Kidney (tissue), 14 donors: Measurements from ENCODE around the gene ZNF521. TPM values are rescaled to one million over a fixed set of nuclear protein-coding genes. Genes with fewer than 3 reads are reported as not detected.

ENCODE experiments used
- DNase-seq, 5 donors: peaks; one replicate each; pipeline ENCODE4 v3.0.0-alpha.2; 2013 to 2020
- FAIRE-seq: peaks from 2 replicates; lab custom pipeline; 2012; peaks lifted over from hg19 to GRCh38; lab: Jason Lieb, UNC
- H3K27ac ChIP-seq, 2 donors: one replicate each; pipeline ENCODE4 v1.7.0; 2013; ENCODE audit warnings: low read depth in 2 of 2, low read length in 2 of 2, inconsistent platforms in 1 of 2
- H3K27me3 ChIP-seq: one replicate; pipeline ENCODE4 v1.7.1; 2013; ENCODE audit warnings: low read length, inconsistent platforms; ENCODE audit not compliant: control insufficient read depth, insufficient read depth
- H3K36me3 ChIP-seq, 3 donors: one replicate each; pipeline versions ENCODE4 v1.7.0 to v1.7.1; 2013; ENCODE audit warnings: low read length in 3 of 3, control low read depth in 1 of 3, inconsistent platforms in 1 of 3; ENCODE audit not compliant: insufficient read depth in 3 of 3, control insufficient read depth in 2 of 3
- H3K4me1 ChIP-seq, 3 donors: one replicate each; pipeline versions ENCODE4 v1.7.0 to v1.7.1; 2013; ENCODE audit warnings: low read length in 3 of 3, inconsistent platforms in 1 of 3, low read depth in 1 of 3; ENCODE audit not compliant: control insufficient read depth in 2 of 3, insufficient read depth in 2 of 3
- H3K4me3 ChIP-seq, 3 donors: one replicate each; pipeline versions ENCODE4 v1.7.0 to v1.8.1; 2013; ENCODE audit warnings: low read length in 3 of 3, control low read depth in 1 of 3, inconsistent platforms in 1 of 3
- H3K9ac ChIP-seq, 3 donors: one replicate each; pipeline versions ENCODE4 v1.7.0 to v1.7.1; 2013; ENCODE audit warnings: low read length in 3 of 3, control low read depth in 1 of 3, inconsistent platforms in 1 of 3
- H3K9me3 ChIP-seq, 3 donors: one replicate each; pipeline versions ENCODE4 v1.7.0 to v1.7.1; 2013; ENCODE audit warnings: low read length in 3 of 3, control low read depth in 1 of 3, inconsistent platforms in 1 of 3; ENCODE audit not compliant: control insufficient read depth in 2 of 3, insufficient read depth in 1 of 3
- intact Hi-C: fragments of 100-400 bp; cut with DNase I; formaldehyde crosslinking; loops from one replicate; pipeline ENCODE4 v1.11.1; 2022
- polyA plus RNA-seq: library from polyadenylated mRNA; stranded (reverse); fragments of 350-450 nt; fragmentation: Illumina TruSeq; extraction: RNeasy Lipid Tissue Mini Kit (QIAGEN cat#74804); gene quantifications from one replicate; pipeline ENCODE4 v1.2.3, GENCODE V29; 2014; ENCODE audit warnings: low read depth, low replicate concordance; ENCODE audit not compliant: insufficient read depth
- total RNA-seq: library from RNA; stranded (reverse); fragmentation: NEBNext Ultra II Directional; extraction: Animal tissue kit (Norgen Biotek cat#: 25700); gene quantifications from one replicate; pipeline ENCODE4 v1.2.1, GENCODE V29; 2021
- TF ChIP-seq, protein P1 (sequence below): IDR thresholded peaks from 3 replicates; pipeline ENCODE4 v1.5.1; 2012; ENCODE audit warnings: mild to moderate bottlenecking, moderate library complexity, borderline replicate concordance; ENCODE audit not compliant: insufficient read depth; ENCODE audit errors: extremely low read depth
- donor health status: control.
- donor health status: control.
- donor health status: control.
- donor health status: control.
- donor health status: control.
- donor health status: DM: yes; HTN: yes; CAD: no.
- donor health status: Normal renal cell carcinoma (clear cell type).

Gene ZNF521
- total and polyA plus RNA-seq, 2 donors from 2014 or later, result 1.8 to 18.0 TPM

GRCh38 chr18:25283781-25284180, 68.2 kb downstream of the ZNF521 start:
- TF ChIP-seq, protein P1, sequence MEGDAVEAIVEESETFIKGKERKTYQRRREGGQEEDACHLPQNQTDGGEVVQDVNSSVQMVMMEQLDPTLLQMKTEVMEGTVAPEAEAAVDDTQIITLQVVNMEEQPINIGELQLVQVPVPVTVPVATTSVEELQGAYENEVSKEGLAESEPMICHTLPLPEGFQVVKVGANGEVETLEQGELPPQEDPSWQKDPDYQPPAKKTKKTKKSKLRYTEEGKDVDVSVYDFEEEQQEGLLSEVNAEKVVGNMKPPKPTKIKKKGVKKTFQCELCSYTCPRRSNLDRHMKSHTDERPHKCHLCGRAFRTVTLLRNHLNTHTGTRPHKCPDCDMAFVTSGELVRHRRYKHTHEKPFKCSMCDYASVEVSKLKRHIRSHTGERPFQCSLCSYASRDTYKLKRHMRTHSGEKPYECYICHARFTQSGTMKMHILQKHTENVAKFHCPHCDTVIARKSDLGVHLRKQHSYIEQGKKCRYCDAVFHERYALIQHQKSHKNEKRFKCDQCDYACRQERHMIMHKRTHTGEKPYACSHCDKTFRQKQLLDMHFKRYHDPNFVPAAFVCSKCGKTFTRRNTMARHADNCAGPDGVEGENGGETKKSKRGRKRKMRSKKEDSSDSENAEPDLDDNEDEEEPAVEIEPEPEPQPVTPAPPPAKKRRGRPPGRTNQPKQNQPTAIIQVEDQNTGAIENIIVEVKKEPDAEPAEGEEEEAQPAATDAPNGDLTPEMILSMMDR, result no peak
- DNase-seq (no peak), FAIRE-seq (no peak)
- Histone ChIP-seq H3K27ac (no peak overlapping the region), H3K4me3 (no peak overlapping the region), H3K4me1 (peaks cover 0 to 2% (median 0%) of the 10 kb centered on the region in 3 donors), H3K9ac (no peak overlapping the region), H3K9me3 (no peaks in the 10 kb centered on the region), H3K36me3 (no peaks in the 10 kb centered on the region), H3K27me3 (no peaks in the 10 kb centered on the region)
- intact Hi-C loops, result no loop called here

DNA sequence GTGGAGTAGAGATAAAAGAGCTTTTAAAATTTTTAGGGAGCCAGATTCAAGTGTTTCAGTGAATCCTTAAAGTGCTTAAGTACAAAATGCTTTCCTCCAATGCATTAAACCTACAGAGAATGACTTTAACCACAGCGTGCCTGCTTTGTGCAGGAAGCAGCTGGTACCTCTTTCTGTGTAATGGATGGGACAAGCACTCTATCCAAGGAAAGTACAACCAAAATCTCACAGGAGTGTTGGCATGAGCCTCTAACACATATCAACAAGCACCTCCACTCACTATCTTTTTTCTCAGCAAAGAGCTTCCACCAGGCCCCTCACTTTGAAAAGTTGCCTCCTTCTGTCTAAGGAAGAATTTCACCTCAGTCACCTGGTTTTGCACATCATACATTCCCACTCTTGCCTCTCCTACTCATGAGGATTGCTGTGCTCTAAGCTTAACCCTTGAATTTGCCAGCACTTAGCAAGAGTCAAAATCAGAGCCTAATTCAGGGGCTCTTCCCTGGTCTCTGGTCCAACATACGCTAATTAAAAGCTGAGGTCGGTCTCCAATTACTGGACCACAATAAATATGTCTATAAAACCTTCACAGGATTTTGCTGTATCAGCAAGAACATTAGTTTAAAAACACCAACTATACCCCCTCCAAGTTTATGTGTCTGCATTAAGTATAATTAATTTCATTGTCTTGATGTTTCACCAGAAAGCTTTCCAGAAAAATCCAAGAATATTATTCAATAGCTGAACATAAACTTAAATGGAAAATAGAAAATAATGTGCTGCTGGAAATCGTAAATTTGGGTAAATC, 68.9 kb downstream of the ZNF521 start:
- no peak for FAIRE-seq
- Histone ChIP-seq H3K4me1 (no peaks in the 10 kb centered on the region), H3K9me3 (no peaks in the 10 kb centered on the region), H3K9ac (no peak overlapping the region), H3K36me3 (no peaks in the 10 kb centered on the region), H3K4me3 (no peak overlapping the region), H3K27ac (no peak overlapping the region), H3K27me3 (no peaks in the 10 kb centered on the region)
- TF ChIP-seq, protein P1, result no peak
- peak in 1 of 5 donors; percentile 36 for DNase-seq
- intact Hi-C loops, result no loop called here

DNA sequence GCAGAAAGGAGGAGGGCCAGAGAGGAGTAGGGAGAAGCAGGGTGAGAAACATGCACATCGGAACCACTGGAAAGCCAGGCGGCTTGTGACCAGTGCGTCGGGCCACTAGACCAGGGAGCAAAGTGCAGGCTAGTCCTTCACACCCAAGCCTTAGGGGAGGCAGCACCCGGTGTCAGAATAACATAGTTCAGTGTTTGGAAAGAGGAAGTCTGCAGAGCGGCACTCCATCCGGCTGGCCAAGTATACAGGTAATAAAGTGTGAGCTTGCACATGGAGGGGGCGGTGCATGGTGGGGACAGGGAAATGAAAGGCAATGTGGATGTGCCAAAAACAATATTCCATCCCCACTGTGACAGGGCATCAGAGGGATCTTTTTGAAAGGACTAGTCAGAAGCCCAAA, 69.7 kb downstream of the ZNF521 start:
- intact Hi-C loops, result no loop called here
- H3K9ac ChIP-seq, result no peak overlapping the region
- DNase-seq (peak; percentile 36 to 63 (median 45)), FAIRE-seq (no peak)
- TF ChIP-seq, protein P1, result no peak
- H3K27me3 ChIP-seq, result no peaks in the 10 kb centered on the region
- no peaks in the 10 kb centered on the region for H3K9me3 ChIP-seq
- no peak overlapping the region for H3K27ac ChIP-seq
- no peaks in the 10 kb centered on the region for H3K36me3 ChIP-seq
- H3K4me3 ChIP-seq, result no peak overlapping the region
- H3K4me1 ChIP-seq, result no peaks in the 10 kb centered on the region
